Skeletal muscle satellite cell (primary cell): ENCODE measurements around the gene KLRC2.
"Not testable (repeated sequence)": the region's sequence is repeated elsewhere in the genome, so short reads cannot be mapped to it uniquely, and the experiment has no call there.

Experiments
- H3K27me3 ChIP-seq: 2 replicates; pipeline ENCODE4 v1.7.0; 2013; ENCODE audit warnings: low read length; ENCODE audit not compliant: control insufficient read depth, insufficient read depth
- H3K36me3 ChIP-seq: 2 replicates; pipeline ENCODE4 v1.7.0; 2013; ENCODE audit warnings: mild to moderate bottlenecking, control low read depth, low read length; ENCODE audit not compliant: insufficient read depth
- H3K4me1 ChIP-seq: 2 replicates; pipeline ENCODE4 v1.7.0; 2013; ENCODE audit warnings: low read length; ENCODE audit not compliant: control insufficient read depth, insufficient read depth
- H3K4me2 ChIP-seq: 2 replicates; pipeline ENCODE4 v1.7.0; 2013; ENCODE audit warnings: mild to moderate bottlenecking, low read length
- H3K4me3 ChIP-seq: 2 replicates; pipeline ENCODE4 v1.7.0; 2013; ENCODE audit warnings: low read length
- H3K9ac ChIP-seq: 2 replicates; pipeline ENCODE4 v1.7.0; 2013; ENCODE audit warnings: mild to moderate bottlenecking, low read depth, low read length, moderate library complexity
- H3K9me3 ChIP-seq: replicated peaks from 2 replicates; pipeline ENCODE4 v1.7.0; 2013; ENCODE audit warnings: mild to moderate bottlenecking, control low read depth, low read length

Gene KLRC2

GRCh38 chr12:10404798-10405197 is 31.0 kb downstream of the KLRC2 start:
- Histone ChIP-seq H3K4me2 (no peak overlapping the region), H3K4me3 (no peak overlapping the region), H3K27me3 (no peaks in the 10 kb centered on the region)

GRCh38 chr12:10400829-10401228 is 35.0 kb downstream of the KLRC2 start:
- no peaks in the 10 kb centered on the region for H3K36me3 ChIP-seq
- H3K4me1 ChIP-seq: no peaks in the 10 kb centered on the region
- no peaks in the 10 kb centered on the region for H3K9me3 ChIP-seq
- H3K4me3 ChIP-seq: no peak overlapping the region
- no peak overlapping the region for H3K9ac ChIP-seq
- H3K4me2 ChIP-seq: no peak overlapping the region
- H3K27me3 ChIP-seq: no peaks in the 10 kb centered on the region

More at GRCh38 chr12:10404798-10405197, 31.0 kb downstream of the KLRC2 start:
- Histone ChIP-seq H3K9ac (no peak overlapping the region), H3K4me1 (no peaks in the 10 kb centered on the region), H3K9me3 (no peaks in the 10 kb centered on the region), H3K36me3 (no peaks in the 10 kb centered on the region)

- H3K9me3 ChIP-seq: no peaks in the 10 kb centered on the region
- peaks cover 10% of the 10 kb centered on the region for H3K4me1 ChIP-seq
- H3K9ac ChIP-seq: no peak overlapping the region
- H3K4me2 ChIP-seq: no peak overlapping the region
- H3K36me3 ChIP-seq: no peaks in the 10 kb centered on the region
- H3K4me3 ChIP-seq: no peak overlapping the region
- no peaks in the 10 kb centered on the region for H3K27me3 ChIP-seq
Observed at GRCh38 chr12:10398168-10398567, 37.6 kb downstream of the KLRC2 start.

GRCh38 chr12:10397296-10397695 is 38.5 kb downstream of the KLRC2 start:
- Histone ChIP-seq H3K9ac (no peak overlapping the region), H3K4me2 (no peak overlapping the region), H3K4me3 (no peak overlapping the region), H3K9me3 (no peaks in the 10 kb centered on the region), H3K4me1 (peaks cover 19% of the 10 kb centered on the region), H3K27me3 (no peaks in the 10 kb centered on the region), H3K36me3 (no peaks in the 10 kb centered on the region)

- H3K36me3 ChIP-seq, H3K9me3 ChIP-seq, H3K27me3 ChIP-seq, H3K4me3 ChIP-seq, H3K9ac ChIP-seq: not testable (repeated sequence)
- H3K4me1 ChIP-seq: peaks cover 27% of the 10 kb centered on the region
- peak overlapping the region; percentile 70 for H3K4me2 ChIP-seq
Observed at GRCh38 chr12:10396176-10396575, 39.6 kb downstream of the KLRC2 start.

- Histone ChIP-seq H3K36me3 (no peaks in the 10 kb centered on the region), H3K9ac (peak overlapping the region; percentile 47), H3K27me3 (no peaks in the 10 kb centered on the region), H3K9me3 (no peaks in the 10 kb centered on the region), H3K4me2 (peak overlapping the region; percentile 70), H3K4me1 (peaks cover 27% of the 10 kb centered on the region), H3K4me3 (peak overlapping the region; percentile 35)
Observed at GRCh38 chr12:10395390-10395998, 40.3 kb downstream of the KLRC2 start.

GRCh38 chr12:10394531-10395152 is 41.2 kb downstream of the KLRC2 start:
- H3K4me3 ChIP-seq, H3K4me2 ChIP-seq, H3K36me3 ChIP-seq, H3K9me3 ChIP-seq, H3K9ac ChIP-seq, H3K27me3 ChIP-seq: not testable (repeated sequence)
- peaks cover 27% of the 10 kb centered on the region for H3K4me1 ChIP-seq

- Histone ChIP-seq H3K36me3 (no peaks in the 10 kb centered on the region), H3K9ac (no peak overlapping the region), H3K27me3 (no peaks in the 10 kb centered on the region), H3K4me3 (no peak overlapping the region), H3K4me1 (peaks cover 27% of the 10 kb centered on the region), H3K4me2 (no peak overlapping the region), H3K9me3 (no peaks in the 10 kb centered on the region)
Observed at GRCh38 chr12:10393291-10393690, 42.5 kb downstream of the KLRC2 start.

GRCh38 chr12:10392394-10392930 is 43.3 kb downstream of the KLRC2 start:
- Histone ChIP-seq H3K9me3 (no peaks in the 10 kb centered on the region), H3K9ac (no peak overlapping the region), H3K4me2 (peak overlapping the region; percentile 63), H3K4me1 (peaks cover 27% of the 10 kb centered on the region), H3K4me3 (no peak overlapping the region), H3K36me3 (no peaks in the 10 kb centered on the region), H3K27me3 (no peaks in the 10 kb centered on the region)

GRCh38 chr12:10390991-10391390 is 44.8 kb downstream of the KLRC2 start:
- H3K36me3 ChIP-seq, H3K9me3 ChIP-seq, H3K4me2 ChIP-seq, H3K9ac ChIP-seq, H3K4me3 ChIP-seq, H3K27me3 ChIP-seq: not testable (repeated sequence)
- peaks cover 40% of the 10 kb centered on the region for H3K4me1 ChIP-seq

- no peak within 1 kb of the TSS for H3K4me2 ChIP-seq
- no peak within 1 kb of the TSS for H3K4me3 ChIP-seq
Observed at GRCh38 chr12:10389904-10390303, 45.9 kb downstream of the KLRC2 start, which contains the start of gene KLRK1. KLRK1 (minus strand) TSS chr12:10390041; CDS start chr12:10388810, 1,231 bp downstream.

More at GRCh38 chr12:10389904-10390303, 45.9 kb downstream of the KLRC2 start, which contains the start of gene KLRK1:
- Histone ChIP-seq H3K27me3 (no peaks in the 10 kb centered on the region), H3K4me1 (peaks cover 41% of the 10 kb centered on the region), H3K9me3 (no peaks in the 10 kb centered on the region), H3K36me3 (no peaks in the 10 kb centered on the region), H3K9ac (no peak within 1 kb of the TSS)
